HEK293 (cell line): ENCODE data around the gene SIKE1.

Experiments used
- CTCF ChIA-PET: fragments of 350-600 bp; formaldehyde crosslinking; extraction: SDS; loops from one replicate; lab custom pipeline; 2021; ENCODE audit warnings: antibody characterized with exemption; lab: Yijun Ruan, JAX
- POLR2A ChIA-PET: fragments of 300-600 bp; formaldehyde crosslinking; extraction: SDS; loops from one replicate; lab custom pipeline; 2020; ENCODE audit warnings: antibody characterized with exemption, inconsistent platforms; lab: Yijun Ruan, JAX
- H3K27ac ChIP-seq: fragments of 200-500 bp; sonication (Bioruptor generic); 2 replicates; pipeline ENCODE4 v1.5.1; 2014; ENCODE audit warnings: low read depth, low read length, control low read depth, inconsistent platforms; ENCODE audit errors: extremely low read depth
- H3K36me3 ChIP-seq, 2 experiments: fragments of 200-500 bp in 1 of 2; sonication (Bioruptor generic) in 1 of 2; 1 replicate in 1 of 2; 2 replicates in 1 of 2; pipeline ENCODE4 v1.5.1; 2014 to 2017; ENCODE audit warnings: inconsistent platforms in 2 of 2, low read length in 2 of 2; ENCODE audit not compliant: control insufficient read depth in 2 of 2, insufficient read depth in 1 of 2
- H3K4me1 ChIP-seq: fragments of 200-500 bp; sonication (Bioruptor generic); 2 replicates; pipeline ENCODE4 v1.5.1; 2014; ENCODE audit warnings: mild to moderate bottlenecking, low read length, inconsistent platforms; ENCODE audit not compliant: control insufficient read depth, insufficient read depth
- H3K4me3 ChIP-seq: 2 replicates; pipeline ENCODE4 v1.5.1; 2011; ENCODE audit warnings: low read depth, mild to moderate bottlenecking, control low read depth, low read length, moderate library complexity
- H3K9me3 ChIP-seq: fragments of 200-500 bp; sonication (Bioruptor generic); 2 replicates; pipeline ENCODE4 v1.5.1; 2014; ENCODE audit warnings: low read depth, low read length, inconsistent platforms; ENCODE audit not compliant: control insufficient read depth, insufficient read depth
- ATF2 ChIP-seq: fragments of 450-650 bp; formaldehyde crosslinking; IDR thresholded peaks from 2 replicates; pipeline ENCODE4 v1.5.1; 2016; ENCODE audit warnings: missing biosample characterization, missing genetic modification characterization, low read depth
- SP2 ChIP-seq: fragments of 450-650 bp; formaldehyde crosslinking; IDR thresholded peaks from 2 replicates; pipeline ENCODE4 v1.5.1; 2016; ENCODE audit warnings: missing biosample characterization, missing genetic modification characterization
- ZBTB48 ChIP-seq: fragments of 450-650 bp; formaldehyde crosslinking; IDR thresholded peaks from 2 replicates; pipeline ENCODE4 v1.5.1; 2016; ENCODE audit warnings: missing biosample characterization, missing genetic modification characterization
- ZNF548 ChIP-seq: fragments of 450-650 bp; formaldehyde crosslinking; IDR thresholded peaks from 2 replicates; pipeline ENCODE4 v1.5.1; 2016; ENCODE audit warnings: missing biosample characterization, missing genetic modification characterization
- ZNF654 ChIP-seq: fragments of 450-650 bp; formaldehyde crosslinking; IDR thresholded peaks from 2 replicates; pipeline ENCODE4 v1.5.1; 2016; ENCODE audit warnings: low read depth, missing biosample characterization, missing genetic modification characterization
- ZNF791 ChIP-seq: fragments of 450-650 bp; formaldehyde crosslinking; IDR thresholded peaks from 2 replicates; pipeline ENCODE4 v1.5.1; 2016; ENCODE audit warnings: missing biosample characterization, missing genetic modification characterization

Gene SIKE1

GRCh38 chr1:114720492-114720891, 60.0 kb downstream of the SIKE1 start:
- POLR2A ChIA-PET: no interaction called here
- TF ChIP-seq ZNF548 (tag by site-specific recombination): no peak
- no peak for TF ChIP-seq SP2
- no peak for TF ChIP-seq ZNF654 (tag by site-specific recombination)
- TF ChIP-seq ATF2 (tag by site-specific recombination): no peak
- no peak for TF ChIP-seq ZBTB48 (tag by site-specific recombination)
- no peak for TF ChIP-seq ZNF791 (tag by site-specific recombination)
- no peak overlapping the region for H3K4me3 ChIP-seq
- H3K4me1 ChIP-seq: no peaks in the 10 kb centered on the region
- no peak overlapping the region for H3K27ac ChIP-seq
- H3K9me3 ChIP-seq: no peaks in the 10 kb centered on the region
- CTCF ChIA-PET: interaction anchor here (1.1 kb wide), 1 partner anchor 18 kb away, joined by 6 read pairs; no protein-coding TSS in a partner anchor
- peaks cover 60 to 86% of the 10 kb centered on the region in 2 experiments for H3K36me3 ChIP-seq
